Muscle layer of duodenum (tissue), 2 donors: ENCODE data around the gene ECM2.

ENCODE experiments used
- H3K27ac ChIP-seq: one replicate; pipeline ENCODE4 v1.7.0; 2013; ENCODE audit warnings: mild to moderate bottlenecking, low read length
- H3K27me3 ChIP-seq: one replicate; pipeline ENCODE4 v1.7.0; 2013; ENCODE audit warnings: low read depth, mild to moderate bottlenecking, control low read depth, low read length
- H3K36me3 ChIP-seq, 2 donors: one replicate each; pipeline ENCODE4 v1.7.0; 2013; ENCODE audit warnings: low read length in 2 of 2, control low read depth in 1 of 2, mild to moderate bottlenecking in 1 of 2; ENCODE audit not compliant: insufficient read depth in 2 of 2, control insufficient read depth in 1 of 2
- H3K4me1 ChIP-seq, 2 donors: one replicate each; pipeline ENCODE4 v1.7.0; 2013; ENCODE audit warnings: low read length in 2 of 2, mild to moderate bottlenecking in 2 of 2, control low read depth in 1 of 2, moderate library complexity in 1 of 2; ENCODE audit not compliant: insufficient read depth in 2 of 2, control insufficient read depth in 1 of 2
- H3K4me3 ChIP-seq, 2 donors: one replicate each; pipeline ENCODE4 v1.7.0; 2013; ENCODE audit warnings: low read length in 2 of 2, low read depth in 1 of 2, mild to moderate bottlenecking in 1 of 2
- H3K9me3 ChIP-seq, 2 donors: one replicate each; pipeline ENCODE4 v1.7.0; 2013; ENCODE audit warnings: low read length in 2 of 2, control low read depth in 1 of 2, mild to moderate bottlenecking in 1 of 2; ENCODE audit not compliant: control insufficient read depth in 1 of 2
- donor health status: healthy.

Gene ECM2

DNA sequence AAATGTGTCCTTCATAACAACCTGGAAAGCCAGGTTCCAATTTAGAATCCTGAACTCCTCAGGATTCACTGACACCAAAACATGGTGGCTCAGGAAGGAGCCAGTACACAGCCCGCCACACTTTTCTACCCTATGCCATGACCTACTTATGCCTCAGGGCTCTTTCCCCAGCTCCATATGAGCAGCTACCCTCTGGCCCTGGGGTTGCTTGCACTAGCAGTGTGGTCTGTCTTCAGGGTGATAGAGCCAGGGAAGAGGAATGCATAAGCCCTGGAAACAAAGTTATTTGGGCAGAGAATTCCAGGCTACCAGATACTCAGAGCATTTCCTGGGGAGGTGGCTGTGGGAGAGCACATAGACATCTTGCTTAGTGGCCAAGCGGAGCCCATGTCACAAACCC is 15.0 kb upstream of the ECM2 start:
- Histone ChIP-seq H3K4me1 (no peaks in the 10 kb centered on the region), H3K4me3 (no peak overlapping the region), H3K27ac (no peak overlapping the region), H3K9me3 (no peaks in the 10 kb centered on the region), H3K36me3 (no peaks in the 10 kb centered on the region), H3K27me3 (no peaks in the 10 kb centered on the region)

DNA sequence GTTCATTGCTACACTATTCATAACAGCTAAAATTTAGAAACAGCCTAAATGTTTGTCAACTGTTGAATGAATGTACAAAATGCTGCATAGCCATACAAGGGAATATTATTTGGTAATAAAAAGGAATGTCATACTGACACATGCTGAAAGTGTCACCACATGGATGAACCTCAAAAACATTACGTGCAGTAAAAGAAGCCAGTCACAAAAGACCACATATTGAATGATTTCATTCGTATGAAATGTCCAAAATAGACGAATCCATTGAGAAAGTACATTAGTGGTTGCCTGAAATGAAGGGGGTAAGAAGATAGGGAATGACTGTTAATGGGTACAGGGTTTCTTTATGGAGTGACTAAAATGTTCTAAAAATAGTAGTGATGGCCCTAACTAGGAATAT is 11.6 kb upstream of the ECM2 start:
- Histone ChIP-seq H3K27me3 (no peaks in the 10 kb centered on the region), H3K9me3 (no peaks in the 10 kb centered on the region), H3K36me3 (no peaks in the 10 kb centered on the region), H3K4me1 (no peaks in the 10 kb centered on the region), H3K27ac (no peak overlapping the region), H3K4me3 (no peak overlapping the region)

DNA sequence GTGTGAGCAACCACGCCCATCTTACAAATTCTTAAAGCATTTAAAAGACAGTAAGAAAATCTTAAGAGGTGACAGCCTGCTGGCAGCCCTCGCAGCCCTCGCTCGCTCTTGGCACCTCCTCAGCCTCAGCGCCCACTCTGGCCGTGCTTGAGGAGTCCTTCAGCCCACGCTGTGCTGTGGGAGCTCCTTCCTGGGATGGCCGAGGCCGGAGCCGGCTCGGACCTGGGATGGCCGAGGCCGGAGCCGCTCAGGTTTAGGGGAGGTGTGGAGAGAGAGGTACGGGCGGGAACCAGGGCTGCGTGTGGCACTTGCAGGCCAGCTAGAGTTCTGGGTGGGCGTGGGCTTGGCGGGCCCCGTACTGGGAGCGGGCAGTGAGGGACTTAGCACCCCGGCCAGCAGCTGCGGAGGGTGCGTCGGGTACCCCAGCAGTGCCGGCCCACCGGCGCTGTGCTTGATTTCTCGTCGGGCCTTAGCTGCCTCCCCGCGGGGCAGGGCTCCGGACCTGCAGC is 9.3 kb upstream of the ECM2 start:
- Histone ChIP-seq H3K27me3 (no peaks in the 10 kb centered on the region), H3K36me3 (no peaks in the 10 kb centered on the region), H3K27ac (no peak overlapping the region), H3K9me3 (no peaks in the 10 kb centered on the region), H3K4me3 (no peak overlapping the region), H3K4me1 (no peaks in the 10 kb centered on the region)

DNA sequence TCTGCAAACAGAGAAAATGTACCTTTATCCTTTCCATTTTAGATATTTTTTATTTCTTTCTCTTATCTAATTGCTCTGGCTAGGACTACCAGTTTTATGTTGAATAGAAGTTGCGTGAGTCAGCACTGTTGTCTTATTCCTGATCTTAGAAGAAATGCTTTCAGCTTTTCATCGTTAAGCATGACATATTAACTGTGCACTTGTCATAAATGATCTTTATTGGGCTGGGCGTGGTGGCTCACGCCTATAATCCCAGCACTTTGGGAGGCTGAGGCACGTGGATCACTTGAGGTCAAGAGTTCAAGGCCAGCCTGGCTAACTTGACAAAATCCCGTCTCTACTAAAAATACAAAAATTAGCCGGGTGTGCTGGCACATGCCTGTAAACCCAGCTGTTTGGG is 8.2 kb upstream of the ECM2 start:
- H3K27ac ChIP-seq: no peak overlapping the region

DNA sequence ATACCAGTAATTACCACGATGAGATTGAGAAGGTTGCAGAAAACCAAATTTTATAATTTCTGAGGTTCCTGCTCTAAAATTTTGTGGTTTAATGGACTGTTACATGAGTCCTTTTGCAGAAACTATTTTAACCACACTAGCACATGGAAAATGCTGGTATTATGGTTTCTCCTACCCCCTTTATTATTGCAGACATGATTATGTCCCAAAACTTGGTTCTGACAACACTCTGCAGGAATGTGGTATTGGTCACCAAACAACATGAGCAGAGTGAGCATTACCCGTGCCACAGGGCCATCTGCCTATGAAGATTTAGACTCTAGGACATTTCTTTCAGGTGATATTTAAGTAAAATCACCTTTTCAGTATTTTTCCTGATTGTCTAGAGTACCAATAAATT is 2.8 kb upstream of the ECM2 start:
- no peaks in the 10 kb centered on the region for H3K27me3 ChIP-seq
- no peaks in the 10 kb centered on the region for H3K36me3 ChIP-seq
- no peaks in the 10 kb centered on the region for H3K4me1 ChIP-seq
- H3K4me3 ChIP-seq: no peak overlapping the region
- H3K9me3 ChIP-seq: no peaks in the 10 kb centered on the region
- no peak overlapping the region for H3K27ac ChIP-seq

More for the DNA sequence above, 8.2 kb upstream of the ECM2 start:
- Histone ChIP-seq H3K4me1 (no peaks in the 10 kb centered on the region), H3K4me3 (no peak overlapping the region), H3K36me3 (no peaks in the 10 kb centered on the region), H3K9me3 (no peaks in the 10 kb centered on the region), H3K27me3 (no peaks in the 10 kb centered on the region)

DNA sequence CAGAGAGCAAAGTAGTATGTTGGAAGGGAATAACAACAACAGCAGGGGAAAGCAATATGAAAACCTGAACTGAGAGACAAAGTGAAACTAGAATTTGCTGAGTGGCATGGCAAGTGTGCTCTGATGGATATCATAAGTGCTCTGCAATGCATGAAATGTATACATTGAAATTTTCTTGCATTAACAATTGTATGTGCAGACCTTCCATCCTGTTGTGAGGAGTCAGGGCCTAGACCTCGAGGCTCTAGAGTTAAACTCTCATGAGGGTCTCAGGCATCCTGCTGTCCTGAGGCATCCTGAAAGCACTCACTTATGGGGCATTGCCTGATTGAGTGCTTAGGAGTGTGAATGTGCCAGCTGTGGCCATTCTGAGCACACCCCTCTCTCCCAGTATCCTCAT is 1.1 kb downstream of the ECM2 start:
- no peaks in the 10 kb centered on the region for H3K27me3 ChIP-seq
- no peaks in the 10 kb centered on the region for H3K4me1 ChIP-seq
- no peak overlapping the region for H3K27ac ChIP-seq
- peak overlapping the region; percentile 31 to 42 for H3K4me3 ChIP-seq
- peaks cover 0 to 5% of the 10 kb centered on the region in 2 donors for H3K9me3 ChIP-seq
- no peaks in the 10 kb centered on the region for H3K36me3 ChIP-seq

DNA sequence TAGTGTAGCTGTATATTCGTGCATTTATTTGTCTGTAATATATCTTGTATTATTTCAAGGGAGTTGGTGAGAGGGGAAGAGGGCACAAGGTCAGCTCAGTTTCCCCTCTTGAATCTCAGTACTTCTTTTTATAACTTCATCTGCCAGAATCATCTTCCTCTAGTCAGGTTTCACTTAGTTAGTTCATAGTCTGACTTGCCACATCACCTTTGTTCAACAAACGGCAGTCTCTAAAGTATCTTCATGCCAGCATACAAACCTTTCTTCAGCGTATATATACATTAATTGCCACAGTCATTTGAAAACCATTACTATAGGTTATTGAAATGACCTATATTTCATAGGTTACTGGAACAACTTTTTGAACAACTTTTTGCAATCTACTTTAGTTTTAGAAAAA is 1.6 kb downstream of the ECM2 start:
- no peaks in the 10 kb centered on the region for H3K27me3 ChIP-seq
- H3K9me3 ChIP-seq: peaks cover 0 to 5% of the 10 kb centered on the region in 2 donors
- H3K27ac ChIP-seq: no peak overlapping the region
- H3K36me3 ChIP-seq: no peaks in the 10 kb centered on the region
- no peaks in the 10 kb centered on the region for H3K4me1 ChIP-seq
- peak overlapping the region in 1 of 2 donors; percentile 31 for H3K4me3 ChIP-seq

DNA sequence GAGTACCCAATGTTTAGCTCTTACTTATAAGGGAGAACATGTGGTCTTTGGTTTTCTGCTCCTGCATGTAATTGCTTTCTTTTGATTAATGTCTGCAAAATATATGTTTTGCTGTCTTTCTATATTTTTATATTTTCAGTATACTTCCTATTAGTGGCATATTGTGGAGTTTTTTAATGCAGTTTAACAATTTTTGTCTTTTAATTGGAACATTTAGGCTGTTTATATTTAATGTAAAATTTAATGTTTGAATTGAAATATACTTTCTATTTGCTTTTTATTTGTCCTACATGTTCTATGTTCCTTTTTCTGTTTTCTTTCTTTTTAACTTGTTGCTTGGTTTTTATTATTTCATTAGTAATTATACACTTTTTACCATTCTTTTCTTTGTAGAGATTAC is 4.9 kb downstream of the ECM2 start:
- Histone ChIP-seq H3K9me3 (peaks cover 0 to 5% of the 10 kb centered on the region in 2 donors), H3K36me3 (no peaks in the 10 kb centered on the region)

DNA sequence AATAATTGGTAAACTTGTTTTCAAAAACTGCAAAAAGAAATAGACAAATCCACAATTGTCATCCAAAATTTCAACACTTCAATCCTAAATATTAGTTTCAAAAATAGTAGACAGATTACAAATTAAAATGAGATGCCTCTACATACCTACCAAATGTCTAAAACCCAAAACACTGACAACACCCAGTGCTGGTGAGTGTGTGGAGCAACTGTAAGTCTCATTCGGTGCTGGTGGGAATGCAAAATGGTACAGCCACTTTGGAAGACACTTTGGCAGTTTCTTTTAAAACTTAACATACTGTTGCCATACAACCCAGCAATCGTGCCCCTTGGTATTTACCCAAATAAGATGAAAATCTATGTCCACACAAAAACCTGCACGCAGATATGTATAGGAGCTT is 6.7 kb downstream of the ECM2 start:
- Histone ChIP-seq H3K9me3 (peaks cover 0 to 5% of the 10 kb centered on the region in 2 donors), H3K36me3 (no peaks in the 10 kb centered on the region), H3K4me3 (no peak overlapping the region), H3K4me1 (no peaks in the 10 kb centered on the region), H3K27me3 (no peaks in the 10 kb centered on the region), H3K27ac (no peak overlapping the region)

More for the DNA sequence above, 4.9 kb downstream of the ECM2 start:
- H3K27ac ChIP-seq: no peak overlapping the region
- no peaks in the 10 kb centered on the region for H3K27me3 ChIP-seq
- H3K4me1 ChIP-seq: no peaks in the 10 kb centered on the region
- H3K4me3 ChIP-seq: no peak overlapping the region

DNA sequence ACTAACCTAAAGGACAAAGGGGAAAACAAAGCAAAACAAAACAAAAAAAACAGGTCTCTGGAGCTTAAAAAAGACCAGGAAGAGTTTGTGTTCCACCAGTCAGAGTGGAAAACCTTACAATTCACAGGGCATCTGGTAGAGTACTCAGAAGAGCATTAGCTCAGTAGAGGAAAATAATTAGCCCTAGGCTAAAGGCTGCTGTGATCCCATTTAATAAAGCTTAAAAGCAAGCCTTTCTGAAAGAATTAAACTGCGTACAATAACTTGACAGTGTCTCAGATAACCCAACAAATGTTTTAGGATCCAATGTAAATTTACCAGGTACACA is 7.3 kb downstream of the ECM2 start:
- H3K4me3 ChIP-seq: no peak overlapping the region
- no peak overlapping the region for H3K27ac ChIP-seq

DNA sequence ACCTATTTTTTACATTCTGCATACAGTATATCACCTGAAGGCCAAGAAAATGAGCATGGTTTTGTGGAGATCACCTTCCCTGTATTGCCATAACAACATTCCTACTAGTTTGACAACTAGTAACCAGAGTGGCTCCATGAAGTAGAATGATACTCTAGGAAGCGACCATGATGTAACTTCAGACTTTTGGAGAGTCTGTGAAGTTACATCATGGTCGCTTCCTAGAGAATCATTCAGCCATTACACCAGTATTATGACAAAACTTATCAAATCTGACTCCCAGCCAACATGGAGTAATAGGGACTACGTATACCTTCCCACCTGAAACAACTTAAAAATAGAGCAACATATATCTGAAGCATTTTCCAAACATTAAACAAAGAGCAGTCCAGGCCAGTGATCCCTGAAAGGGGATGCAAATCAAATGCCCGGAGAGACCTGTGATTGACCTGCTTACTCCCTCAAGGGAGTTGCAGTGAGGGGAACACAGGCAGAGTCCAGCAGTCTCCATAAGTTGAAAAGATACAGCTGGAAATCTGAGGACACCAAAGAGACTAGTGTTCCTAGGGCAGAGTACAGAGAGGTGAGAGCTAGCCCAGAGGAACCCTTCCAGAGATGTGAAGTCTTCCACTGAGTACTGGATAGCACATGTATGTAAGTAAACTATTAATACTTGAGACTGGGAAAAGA is 7.8 kb downstream of the ECM2 start:
- H3K4me3 ChIP-seq: no peak overlapping the region
- no peaks in the 10 kb centered on the region for H3K4me1 ChIP-seq
- H3K27me3 ChIP-seq: no peaks in the 10 kb centered on the region
- H3K27ac ChIP-seq: no peak overlapping the region
- H3K36me3 ChIP-seq: no peaks in the 10 kb centered on the region
- H3K9me3 ChIP-seq: peaks cover 0 to 5% of the 10 kb centered on the region in 2 donors

More for the DNA sequence above, 7.3 kb downstream of the ECM2 start:
- Histone ChIP-seq H3K9me3 (peaks cover 0 to 5% of the 10 kb centered on the region in 2 donors), H3K4me1 (no peaks in the 10 kb centered on the region), H3K27me3 (no peaks in the 10 kb centered on the region), H3K36me3 (no peaks in the 10 kb centered on the region)

DNA sequence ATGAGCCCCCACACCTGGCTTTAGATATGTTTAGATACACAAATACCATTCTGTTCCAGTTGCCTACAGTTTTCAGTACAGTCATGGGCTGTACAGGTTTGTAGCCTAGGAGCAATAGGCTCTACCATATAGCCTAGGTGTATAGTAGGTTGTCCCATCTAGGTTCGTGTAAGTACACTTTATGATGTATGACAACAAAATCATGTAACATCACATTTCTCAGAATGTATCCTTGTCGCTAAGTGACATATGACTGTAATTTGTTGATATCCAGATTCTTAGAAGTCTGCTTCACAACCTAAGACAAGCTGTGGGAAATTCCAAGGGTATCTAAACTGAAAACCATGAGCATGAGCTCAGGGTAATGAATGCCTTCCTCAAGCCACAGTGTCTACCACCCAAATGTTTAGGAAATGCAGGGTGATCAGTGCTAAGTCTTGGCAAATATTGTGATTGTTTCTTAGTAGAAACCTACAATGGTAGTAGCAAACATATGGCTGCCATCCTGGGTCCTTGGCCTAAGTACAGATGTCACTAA is 8.4 kb downstream of the ECM2 start:
- no peaks in the 10 kb centered on the region for H3K4me1 ChIP-seq
- no peak overlapping the region for H3K27ac ChIP-seq
- no peaks in the 10 kb centered on the region for H3K27me3 ChIP-seq
- no peak overlapping the region for H3K4me3 ChIP-seq
- H3K9me3 ChIP-seq: peaks cover 0 to 5% of the 10 kb centered on the region in 2 donors
- no peaks in the 10 kb centered on the region for H3K36me3 ChIP-seq
